GM19395 (cell line): Measurements from ENCODE around the gene THBS3.
A peak's percentile ranks its signal among the peaks of the same experiment; 100 is the strongest.
"Not testable (repeated sequence)": the region's sequence is repeated elsewhere in the genome, so short reads cannot be mapped to it uniquely, and the experiment has no call there.

Source experiments
- ATAC-seq: cut with Tn5 transposase; IDR thresholded peaks from one replicate; pipeline ENCODE4 v1.9.1; 2021; ENCODE audit warnings: mild to moderate bottlenecking, moderate library complexity; ENCODE audit not compliant: unreplicated experiment

THBS3 gene

GRCh38 chr1:155235375-155235774 lies 27.7 kb upstream of the THBS3 start:
- not testable (repeated sequence) for ATAC-seq

GRCh38 chr1:155233502-155233901 lies 25.8 kb upstream of the THBS3 start:
- not testable (repeated sequence) for ATAC-seq

- not testable (repeated sequence) for ATAC-seq
These were observed 24.6 kb upstream of the THBS3 start for GRCh38 chr1:155232001-155232978.

- not testable (repeated sequence) for ATAC-seq
These were observed 23.6 kb upstream of the THBS3 start for GRCh38 chr1:155231302-155231701.

- ATAC-seq: no peak
These were observed 20.4 kb upstream of the THBS3 start for GRCh38 chr1:155228096-155228427.

GRCh38 chr1:155227261-155228095 lies 19.8 kb upstream of the THBS3 start:
- peak; percentile 96 for ATAC-seq

GRCh38 chr1:155226910-155227260 lies 19.2 kb upstream of the THBS3 start:
- ATAC-seq: peak; percentile 22

GRCh38 chr1:155226188-155226909 lies 18.7 kb upstream of the THBS3 start:
- ATAC-seq: peak; percentile 38

- not testable (repeated sequence) for ATAC-seq
These were observed 17.7 kb upstream of the THBS3 start for GRCh38 chr1:155225404-155225759.

- no peak for ATAC-seq
These were observed 15.3 kb upstream of the THBS3 start for GRCh38 chr1:155223047-155223446.

GRCh38 chr1:155220211-155220965 lies 12.7 kb upstream of the THBS3 start:
- ATAC-seq: not testable (repeated sequence)

- no peak for ATAC-seq
These were observed 11.9 kb upstream of the THBS3 start for GRCh38 chr1:155219592-155220031.

GRCh38 chr1:155218854-155219591 lies 11.3 kb upstream of the THBS3 start:
- no peak for ATAC-seq

- ATAC-seq: not testable (repeated sequence)
These were observed 7.0 kb upstream of the THBS3 start for GRCh38 chr1:155214702-155215101.

- ATAC-seq: not testable (repeated sequence)
These were observed 4.3 kb upstream of the THBS3 start for GRCh38 chr1:155212051-155212440.

GRCh38 chr1:155211381-155212050 lies 3.8 kb upstream of the THBS3 start:
- ATAC-seq: not testable (repeated sequence)

- no peak for ATAC-seq
These were observed 2.8 kb upstream of the THBS3 start for GRCh38 chr1:155210314-155211104.

- ATAC-seq: no peak
These were observed 1.6 kb upstream of the THBS3 start for GRCh38 chr1:155209312-155209721.
